PFSK-1 (cell line): ENCODE measurements around the gene PGBD5.

ENCODE experiments used
- POLR2AphosphoS5 ChIP-seq: IDR thresholded peaks from 2 replicates; pipeline ENCODE4 v1.6.1; 2012; ENCODE audit warnings: low read depth, mild to moderate bottlenecking, control low read depth, low read length, moderate library complexity
- SIN3A ChIP-seq: IDR thresholded peaks from 2 replicates; pipeline ENCODE4 v1.6.1; 2012; ENCODE audit warnings: mild to moderate bottlenecking, low read length, moderate library complexity, borderline replicate concordance; ENCODE audit not compliant: insufficient read depth

GRCh38 chr1:230393722-230394121, 32.4 kb downstream of the PGBD5 start:
- no peak for TF ChIP-seq POLR2AphosphoS5
- TF ChIP-seq SIN3A = no peak
